GM08714 (cell line): ENCODE data around the gene PIK3C2B.

Source experiments
- H3K4me3 ChIP-seq: fragments of 200-500 bp; sonication (Bioruptor generic); 2 replicates; pipeline ENCODE4 v1.5.1; 2014; ENCODE audit warnings: mild to moderate bottlenecking, low read length, inconsistent platforms
- ZNF274 ChIP-seq: IDR thresholded peaks from 2 replicates; pipeline ENCODE4 v1.6.1; 2012; ENCODE audit warnings: mild to moderate bottlenecking, low read depth, low read length

Gene PIK3C2B

DNA sequence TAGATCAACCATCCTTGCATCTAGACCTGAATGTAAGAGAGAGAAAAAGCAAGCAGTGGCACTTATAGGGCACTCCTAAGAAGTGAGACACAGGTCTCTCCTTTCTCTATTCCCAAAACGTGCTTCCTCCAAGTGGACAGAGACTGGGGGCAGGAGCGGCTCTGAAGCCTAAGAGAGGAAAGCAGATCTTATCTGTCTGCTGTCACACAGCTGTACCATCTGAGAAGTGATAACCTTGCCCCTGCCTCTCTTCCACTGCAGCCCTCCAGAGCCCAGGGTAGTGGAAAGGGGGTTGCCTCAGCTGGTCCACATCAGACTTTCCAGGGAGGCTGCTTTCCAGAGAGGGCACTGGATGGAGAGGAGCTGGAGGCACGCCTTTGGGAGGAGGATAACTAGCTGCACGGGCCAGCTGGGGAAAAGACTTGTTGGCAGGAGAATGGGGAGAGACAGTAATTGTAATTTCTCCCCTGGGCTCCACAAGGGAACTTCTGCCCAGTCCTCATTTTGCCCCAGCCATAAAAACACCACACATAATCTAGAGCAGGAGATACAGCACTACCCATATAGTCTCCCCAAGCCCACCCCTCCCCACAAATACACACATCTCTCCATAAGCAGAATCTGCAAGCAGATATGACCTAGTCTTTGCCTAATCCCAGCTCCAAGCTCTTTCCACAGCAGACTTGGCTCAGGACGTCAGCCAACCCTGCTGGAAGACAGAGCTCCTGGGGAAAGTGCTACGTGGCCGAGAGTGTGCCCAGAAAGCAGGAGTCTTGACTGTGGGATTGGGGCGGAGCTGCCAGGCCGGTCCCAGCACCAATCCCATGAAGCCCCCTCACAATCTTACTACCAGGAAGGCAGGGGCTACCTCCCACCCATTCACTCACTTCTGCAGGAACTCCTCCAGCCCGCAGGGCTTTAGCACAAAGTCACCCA, 31.2 kb downstream of the PIK3C2B start:
- TF ChIP-seq ZNF274, result no peak
- no peak overlapping the region for H3K4me3 ChIP-seq

GRCh38 chr1:204462229-204462561, 32.4 kb downstream of the PIK3C2B start:
- no peak for TF ChIP-seq ZNF274
- H3K4me3 ChIP-seq, result no peak overlapping the region; the same call in 1 of the 2 replicates

GRCh38 chr1:204461331-204462228, 33.0 kb downstream of the PIK3C2B start:
- no peak overlapping the region; the same call in 1 of the 2 replicates for H3K4me3 ChIP-seq

GRCh38 chr1:204460346-204460745, 34.3 kb downstream of the PIK3C2B start:
- no peak overlapping the region for H3K4me3 ChIP-seq
- TF ChIP-seq ZNF274, result no peak

More at GRCh38 chr1:204461331-204462228, 33.0 kb downstream of the PIK3C2B start:
- no peak for TF ChIP-seq ZNF274

DNA sequence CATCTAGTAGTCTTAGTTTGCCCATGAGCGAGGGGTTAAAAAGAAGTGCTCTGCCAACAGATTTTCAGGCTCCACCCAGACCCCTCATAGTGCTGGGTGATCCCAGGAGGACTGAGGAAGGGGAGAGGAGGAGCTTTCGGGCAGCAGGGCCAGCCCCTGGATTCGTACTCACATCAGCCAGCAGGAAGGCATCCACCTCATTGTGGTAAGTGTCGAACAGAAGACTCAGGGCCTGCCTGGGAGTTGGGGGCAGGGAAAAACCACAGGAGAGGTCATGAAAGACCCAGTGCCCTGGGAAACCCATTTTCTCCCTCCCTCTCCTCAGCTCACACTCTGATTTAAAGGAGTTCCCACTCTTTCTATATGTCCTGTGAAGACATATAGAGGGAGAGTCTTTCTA, 34.9 kb downstream of the PIK3C2B start:
- TF ChIP-seq ZNF274, result no peak
- no peak overlapping the region for H3K4me3 ChIP-seq

- no peak overlapping the region for H3K4me3 ChIP-seq
- TF ChIP-seq ZNF274, result no peak
Measured at GRCh38 chr1:204457666-204458065, 36.9 kb downstream of the PIK3C2B start.

- no peak overlapping the region for H3K4me3 ChIP-seq
- no peak for TF ChIP-seq ZNF274
Measured at GRCh38 chr1:204456826-204457442, 37.7 kb downstream of the PIK3C2B start.

GRCh38 chr1:204455831-204456145, 38.8 kb downstream of the PIK3C2B start:
- TF ChIP-seq ZNF274, result no peak

GRCh38 chr1:204455063-204455830, 39.4 kb downstream of the PIK3C2B start:
- TF ChIP-seq ZNF274, result no peak
- no peak overlapping the region for H3K4me3 ChIP-seq

More at GRCh38 chr1:204455831-204456145, 38.8 kb downstream of the PIK3C2B start:
- H3K4me3 ChIP-seq, result no peak overlapping the region

DNA sequence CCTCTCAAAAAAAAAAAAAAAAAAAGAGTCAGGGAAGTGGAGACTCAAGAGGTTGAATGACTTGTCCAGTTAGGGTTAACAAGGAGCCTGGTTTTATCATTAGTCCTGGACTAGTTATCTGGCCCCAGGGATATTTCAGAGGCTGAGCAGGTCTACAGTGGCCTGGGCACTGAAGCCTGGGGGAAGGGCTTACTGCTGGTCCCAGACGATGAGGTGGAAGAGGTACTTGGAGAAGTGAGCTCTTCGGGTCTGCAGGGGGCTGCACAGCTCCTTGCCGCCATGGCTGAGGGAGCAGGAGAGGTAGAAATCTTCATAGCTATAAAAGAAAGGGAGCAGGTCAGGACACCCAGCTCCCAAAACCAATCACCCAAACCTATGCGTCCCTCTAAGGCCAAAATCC, 40.1 kb downstream of the PIK3C2B start:
- H3K4me3 ChIP-seq, result no peak overlapping the region
- TF ChIP-seq ZNF274, result no peak

- no peak for TF ChIP-seq ZNF274
- H3K4me3 ChIP-seq, result no peak overlapping the region; the same call in 1 of the 2 replicates
Measured at GRCh38 chr1:204453141-204453772, 41.3 kb downstream of the PIK3C2B start.

DNA sequence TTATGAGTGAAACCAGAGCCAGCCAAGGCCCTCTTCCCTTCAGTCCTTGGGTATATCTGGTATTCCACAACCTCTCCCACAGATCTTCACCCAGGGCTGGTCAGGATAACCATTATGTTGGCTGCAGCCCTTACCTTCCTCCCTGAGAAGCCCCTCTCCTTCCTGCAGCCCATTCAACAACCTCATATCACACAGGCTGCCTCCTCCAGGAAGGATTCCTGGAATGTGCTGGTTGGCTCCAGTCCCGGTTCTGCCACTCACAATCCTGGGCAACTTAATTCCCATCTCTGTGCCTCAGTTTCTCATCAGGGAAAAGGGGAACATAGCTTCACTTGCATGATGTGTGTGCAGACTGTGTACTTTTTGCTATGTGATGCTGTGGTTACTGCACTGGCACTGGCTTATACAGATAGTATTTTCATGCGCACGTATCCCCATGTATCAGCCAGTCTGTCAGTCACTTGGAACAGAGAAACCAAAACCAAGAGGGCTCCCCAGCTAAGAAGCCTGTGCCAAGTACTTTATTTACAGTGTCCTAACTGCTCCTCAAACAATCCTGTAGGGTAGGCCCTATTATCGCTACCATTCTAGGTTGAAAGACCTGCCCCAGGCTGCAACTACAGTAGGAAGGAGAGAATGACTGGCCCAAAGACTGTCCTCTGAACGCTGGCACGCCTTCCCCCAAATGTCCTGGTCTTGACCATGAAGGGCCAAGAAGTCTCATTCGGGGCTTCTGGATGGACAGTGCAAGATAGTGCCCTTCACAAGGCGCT, 43.1 kb downstream of the PIK3C2B start:
- H3K4me3 ChIP-seq, result no peak overlapping the region
- TF ChIP-seq ZNF274, result no peak
